GM06990 (cell line): ENCODE data around the gene SLK.

ENCODE experiments used
- DNase-seq: peaks from one replicate; pipeline ENCODE4 v3.0.0-alpha.2; 2011; ENCODE audit not compliant: insufficient read length; ENCODE audit errors: extremely low read depth
- H3K27me3 ChIP-seq: replicated peaks from 2 replicates; pipeline ENCODE4 v1.6.0; 2011; ENCODE audit warnings: low read length; ENCODE audit not compliant: control insufficient read depth, insufficient read depth
- H3K36me3 ChIP-seq: 2 replicates; pipeline ENCODE4 v1.5.1; 2011; ENCODE audit warnings: low read length; ENCODE audit not compliant: control insufficient read depth, insufficient read depth
- H3K4me3 ChIP-seq: replicated peaks from 2 replicates; pipeline ENCODE4 v1.5.1; 2011; ENCODE audit warnings: low read depth, mild to moderate bottlenecking, control low read depth, low read length
- TF ChIP-seq, protein P1 (sequence below): IDR thresholded peaks from 2 replicates; pipeline ENCODE4 v1.5.1; 2011; ENCODE audit warnings: low read length, control low read depth, mild to moderate bottlenecking, inconsistent platforms; ENCODE audit not compliant: insufficient read depth, poor library complexity, severe bottlenecking

SLK gene

DNA sequence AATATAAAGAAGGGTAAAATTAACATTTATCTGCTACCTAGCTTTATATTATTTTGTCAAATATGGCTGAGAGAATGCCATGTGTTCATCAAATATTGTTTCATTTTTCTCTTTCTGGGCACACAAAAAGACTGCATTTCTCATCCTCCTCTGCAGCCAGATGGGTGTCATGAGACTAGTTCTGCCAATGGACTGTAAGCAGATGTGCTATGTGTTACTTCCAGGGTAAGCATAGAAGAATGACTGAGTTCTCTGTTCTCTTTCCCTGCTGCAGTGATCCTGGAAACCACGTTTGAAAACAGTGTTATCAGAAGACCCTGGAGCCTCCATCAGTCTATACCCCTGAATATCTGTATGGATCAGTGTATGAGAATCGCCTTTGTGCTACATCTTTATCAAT lies 24.1 kb upstream of the SLK start:
- Histone ChIP-seq H3K4me3 (no peak overlapping the region), H3K27me3 (no peaks in the 10 kb centered on the region), H3K36me3 (no peaks in the 10 kb centered on the region)
- TF ChIP-seq, protein P1, sequence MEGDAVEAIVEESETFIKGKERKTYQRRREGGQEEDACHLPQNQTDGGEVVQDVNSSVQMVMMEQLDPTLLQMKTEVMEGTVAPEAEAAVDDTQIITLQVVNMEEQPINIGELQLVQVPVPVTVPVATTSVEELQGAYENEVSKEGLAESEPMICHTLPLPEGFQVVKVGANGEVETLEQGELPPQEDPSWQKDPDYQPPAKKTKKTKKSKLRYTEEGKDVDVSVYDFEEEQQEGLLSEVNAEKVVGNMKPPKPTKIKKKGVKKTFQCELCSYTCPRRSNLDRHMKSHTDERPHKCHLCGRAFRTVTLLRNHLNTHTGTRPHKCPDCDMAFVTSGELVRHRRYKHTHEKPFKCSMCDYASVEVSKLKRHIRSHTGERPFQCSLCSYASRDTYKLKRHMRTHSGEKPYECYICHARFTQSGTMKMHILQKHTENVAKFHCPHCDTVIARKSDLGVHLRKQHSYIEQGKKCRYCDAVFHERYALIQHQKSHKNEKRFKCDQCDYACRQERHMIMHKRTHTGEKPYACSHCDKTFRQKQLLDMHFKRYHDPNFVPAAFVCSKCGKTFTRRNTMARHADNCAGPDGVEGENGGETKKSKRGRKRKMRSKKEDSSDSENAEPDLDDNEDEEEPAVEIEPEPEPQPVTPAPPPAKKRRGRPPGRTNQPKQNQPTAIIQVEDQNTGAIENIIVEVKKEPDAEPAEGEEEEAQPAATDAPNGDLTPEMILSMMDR: no peak
- no peak for DNase-seq

DNA sequence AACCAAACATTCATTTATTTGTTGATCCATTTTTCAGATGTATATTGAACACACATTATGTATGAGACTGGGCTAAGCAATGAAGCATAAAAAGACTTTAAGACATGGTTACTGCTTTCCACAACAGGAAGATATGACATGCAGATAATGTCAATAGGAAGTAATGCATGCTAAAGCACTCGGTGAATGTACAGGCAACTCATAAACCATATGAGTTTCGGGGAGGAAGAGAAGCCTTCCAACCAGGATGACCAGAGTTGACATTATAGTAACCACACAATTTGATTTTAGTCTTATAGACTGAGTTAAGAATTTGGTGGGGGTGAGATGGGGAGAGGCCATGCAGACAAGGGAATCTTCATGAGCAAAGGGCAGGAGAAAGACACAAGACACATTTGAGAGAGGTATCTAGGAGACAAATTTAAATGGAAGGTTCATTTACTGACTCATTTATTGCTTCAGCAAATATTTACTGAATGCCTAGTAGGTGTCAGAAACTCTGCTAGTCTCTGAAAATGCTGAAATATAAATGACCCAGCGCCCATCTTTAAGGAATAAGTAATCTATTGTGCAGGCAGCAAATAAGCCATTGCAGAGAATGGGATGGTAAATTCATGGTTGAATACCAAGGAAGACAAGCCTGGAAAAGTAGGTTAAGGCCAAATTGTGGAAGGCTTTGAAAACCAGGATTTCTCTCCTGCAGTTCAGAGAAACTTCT lies 19.0 kb upstream of the SLK start:
- no peaks in the 10 kb centered on the region for H3K36me3 ChIP-seq
- TF ChIP-seq, protein P1: no peak
- H3K27me3 ChIP-seq: no peaks in the 10 kb centered on the region
- no peak for DNase-seq
- no peak overlapping the region for H3K4me3 ChIP-seq

DNA sequence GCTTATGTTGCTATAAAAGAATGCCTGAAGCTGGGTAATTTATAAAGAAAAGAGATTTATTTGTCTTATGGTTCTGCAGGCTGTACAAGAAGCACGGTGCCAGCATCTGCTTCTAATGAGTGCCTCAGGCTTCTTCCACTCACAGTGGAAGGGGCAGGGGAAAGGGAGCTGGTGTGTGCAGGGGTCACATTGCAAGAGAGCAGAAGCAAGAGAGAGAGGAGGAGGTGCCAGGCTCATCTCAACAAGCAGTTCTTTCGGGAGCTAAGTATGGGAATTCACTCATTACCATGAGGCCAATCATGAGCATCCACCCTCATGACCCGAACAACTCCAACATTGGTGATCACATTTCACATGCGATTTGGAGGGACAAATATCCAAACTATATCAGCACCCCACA lies 17.2 kb upstream of the SLK start:
- no peak overlapping the region for H3K4me3 ChIP-seq
- H3K27me3 ChIP-seq: no peaks in the 10 kb centered on the region
- no peaks in the 10 kb centered on the region for H3K36me3 ChIP-seq
- DNase-seq: no peak
- TF ChIP-seq, protein P1: no peak

DNA sequence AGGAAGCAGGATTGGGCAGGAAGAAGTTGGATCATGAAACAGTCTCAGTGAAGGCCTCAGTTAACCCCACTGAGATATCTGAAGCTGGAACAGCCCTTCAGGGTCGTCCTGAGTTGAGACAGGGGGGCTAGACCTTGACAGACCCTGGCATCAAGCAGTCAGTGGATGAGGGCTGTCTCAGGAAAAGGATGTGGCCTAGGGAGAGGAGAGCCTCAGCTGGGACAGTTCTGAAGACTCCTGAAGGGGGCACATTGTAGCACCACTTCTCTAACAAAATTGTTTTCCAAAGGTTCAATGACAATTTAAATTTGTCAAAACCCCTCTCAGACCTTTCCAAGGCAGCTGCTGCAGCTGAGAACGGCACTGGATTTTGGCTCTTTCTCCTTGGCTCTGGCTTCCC lies 15.8 kb upstream of the SLK start:
- H3K36me3 ChIP-seq: no peaks in the 10 kb centered on the region
- no peaks in the 10 kb centered on the region for H3K27me3 ChIP-seq
- DNase-seq: no peak
- TF ChIP-seq, protein P1: no peak
- H3K4me3 ChIP-seq: no peak overlapping the region

DNA sequence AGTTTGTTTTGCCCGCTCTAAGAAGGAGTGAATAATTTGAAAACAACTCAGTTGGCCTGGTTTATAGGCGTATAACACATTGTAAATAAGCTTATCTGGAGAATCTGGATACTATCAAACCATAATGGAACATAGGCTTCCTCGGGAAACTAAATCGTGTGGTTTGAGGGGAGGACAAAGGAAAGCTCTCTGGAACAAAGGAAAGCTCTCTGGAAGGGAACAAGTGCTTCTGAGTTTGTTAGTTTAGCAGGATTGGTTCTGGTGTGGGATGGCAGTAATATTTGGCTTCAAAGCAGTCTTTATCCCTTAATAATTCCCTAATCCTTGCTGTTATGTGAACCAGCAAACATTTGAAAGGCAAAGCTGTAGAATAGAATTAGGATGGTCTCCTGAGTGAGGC lies 15.0 kb upstream of the SLK start:
- Histone ChIP-seq H3K27me3 (no peaks in the 10 kb centered on the region), H3K4me3 (no peak overlapping the region), H3K36me3 (no peaks in the 10 kb centered on the region)
- TF ChIP-seq, protein P1: no peak
- no peak for DNase-seq

DNA sequence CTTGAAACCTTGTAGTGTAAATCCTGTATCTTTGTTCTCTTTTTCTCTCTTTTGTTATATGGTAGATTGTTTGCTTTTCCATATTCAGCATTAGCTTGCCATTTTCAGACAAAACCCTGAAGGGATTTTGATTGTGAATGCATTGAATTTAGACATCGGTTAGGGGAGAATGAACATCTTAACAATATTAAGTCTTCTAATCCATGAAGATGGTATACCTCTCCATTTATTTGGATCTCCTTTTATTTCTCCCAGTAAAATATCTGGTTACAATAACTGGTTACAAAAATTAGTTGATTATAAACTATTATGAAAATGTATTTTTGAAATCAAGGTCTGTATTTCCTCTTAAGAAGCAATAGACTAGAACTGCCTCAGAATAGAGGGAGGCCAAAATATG lies 12.4 kb upstream of the SLK start:
- DNase-seq: no peak
- Histone ChIP-seq H3K4me3 (no peak overlapping the region), H3K36me3 (no peaks in the 10 kb centered on the region), H3K27me3 (no peaks in the 10 kb centered on the region)
- TF ChIP-seq, protein P1: no peak
